Stimulated activated CD4-positive, alpha-beta T cell treated with anti-CD3 and anti-CD28 coated beads, Interleukin-12 subunit alpha, Interleukin-12 subunit beta, amount 100 ng/mL, for 48 hours (primary cell): ENCODE data around the gene NRXN3.

Experiments
- DNase-seq, 3 donors: peaks; one replicate each; pipeline ENCODE4 v3.0.0-alpha.2; 2020; ENCODE audit warnings: low read depth in 2 of 3, low spot score in 1 of 3

Gene NRXN3

GRCh38 chr14:79500489-79500888 is 1330.3 kb downstream of the NRXN3 start:
- no peak for DNase-seq

- no peak for DNase-seq
These were observed 1332.1 kb downstream of the NRXN3 start for GRCh38 chr14:79502136-79502750.

- DNase-seq, result no peak
These were observed 1332.6 kb downstream of the NRXN3 start for GRCh38 chr14:79502751-79503148.

DNA sequence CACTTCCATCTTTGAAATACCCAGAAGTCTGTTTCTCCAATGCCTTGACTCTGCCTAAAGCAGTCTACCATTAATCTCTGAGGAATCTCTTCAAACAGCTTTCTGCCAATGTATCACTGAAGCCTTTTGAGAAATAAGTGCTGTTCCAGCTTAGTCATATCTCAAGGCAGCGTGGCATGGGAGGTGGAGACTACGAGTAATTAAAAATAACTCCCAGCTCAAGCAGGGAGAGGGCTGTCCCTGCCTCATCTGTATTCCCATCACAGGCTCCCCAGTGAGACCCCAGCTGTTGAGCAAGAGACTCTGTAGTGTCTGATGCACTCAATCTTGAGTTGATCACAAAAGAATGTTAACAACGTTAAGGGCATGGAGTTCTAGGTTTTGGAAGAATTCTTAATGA is 1340.5 kb downstream of the NRXN3 start:
- no peak for DNase-seq

DNA sequence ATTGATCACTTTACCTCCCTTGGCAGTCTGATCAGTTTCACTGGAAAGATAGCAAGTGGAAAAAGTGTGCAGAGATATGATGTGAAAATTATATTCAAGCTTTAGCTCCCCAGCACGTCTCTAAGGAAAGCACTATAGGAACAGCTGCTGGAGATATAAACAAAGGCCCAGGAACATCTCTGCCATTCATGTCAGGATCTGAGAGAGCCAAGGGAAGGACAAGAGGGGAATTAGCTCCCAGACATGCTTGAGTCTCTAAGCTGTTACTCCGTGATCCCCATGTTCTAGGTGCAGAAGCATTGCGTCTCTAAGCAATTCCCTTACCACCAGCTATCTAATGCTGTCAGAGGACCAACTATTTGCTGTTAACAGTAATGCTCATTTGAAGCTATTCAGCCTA is 1341.0 kb downstream of the NRXN3 start:
- no peak for DNase-seq

DNA sequence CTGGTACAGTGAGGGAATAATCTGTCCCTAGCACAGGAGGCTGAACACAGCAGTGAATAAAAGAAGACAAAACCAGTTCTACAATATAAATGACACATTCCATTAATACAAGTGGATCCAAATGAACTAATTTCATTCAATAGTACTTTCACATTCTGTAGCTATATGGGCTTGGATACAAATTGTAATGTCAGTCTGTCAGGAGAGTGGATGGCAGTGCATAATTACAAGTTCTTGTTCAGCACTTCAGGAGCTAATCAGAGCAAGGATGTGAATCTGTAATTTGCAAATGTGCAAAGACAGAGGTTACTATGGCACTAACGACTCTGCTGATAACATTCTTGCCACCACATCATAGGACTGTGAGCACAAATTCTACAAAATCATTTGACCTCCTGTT is 1343.3 kb downstream of the NRXN3 start:
- DNase-seq, result no peak

DNA sequence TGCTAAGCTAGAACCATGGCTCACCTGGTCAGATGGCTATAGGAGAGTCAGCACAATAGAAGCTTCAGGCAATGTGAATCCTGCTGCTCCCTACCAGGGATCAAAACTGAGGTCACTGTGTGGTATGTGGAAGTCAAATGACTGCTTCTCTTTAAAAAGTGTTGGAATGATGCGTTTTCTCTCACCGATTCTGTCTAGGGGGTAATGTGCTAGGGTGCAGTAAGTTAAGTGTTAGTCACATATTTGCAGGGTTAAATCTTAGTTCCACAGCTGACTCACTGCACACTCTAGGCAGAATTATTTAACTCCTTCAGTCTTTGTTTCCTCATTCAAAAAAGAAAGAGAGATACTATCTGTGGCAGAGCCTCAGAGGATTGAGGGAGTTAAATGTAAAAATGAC is 1344.5 kb downstream of the NRXN3 start:
- DNase-seq, result no peak

DNA sequence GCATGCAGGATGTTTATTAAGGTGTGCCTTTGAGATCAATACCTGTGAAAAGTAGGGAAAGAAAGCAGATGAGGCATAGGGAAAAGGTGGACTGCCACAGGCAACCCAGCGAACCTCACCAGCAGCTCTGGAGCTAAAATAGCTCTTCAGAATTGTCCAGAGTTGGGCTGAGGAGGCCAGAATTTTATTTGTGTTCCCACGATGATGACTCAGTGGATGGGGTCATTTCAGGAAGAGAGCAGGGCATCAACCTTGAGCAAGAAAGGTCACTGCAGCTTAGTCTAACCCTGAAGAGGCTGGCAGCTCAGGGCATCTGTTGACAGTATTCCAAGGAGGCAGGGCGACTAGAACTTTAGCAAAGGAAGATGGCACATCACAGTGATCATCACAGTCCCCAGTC is 1345.0 kb downstream of the NRXN3 start:
- no peak for DNase-seq

DNA sequence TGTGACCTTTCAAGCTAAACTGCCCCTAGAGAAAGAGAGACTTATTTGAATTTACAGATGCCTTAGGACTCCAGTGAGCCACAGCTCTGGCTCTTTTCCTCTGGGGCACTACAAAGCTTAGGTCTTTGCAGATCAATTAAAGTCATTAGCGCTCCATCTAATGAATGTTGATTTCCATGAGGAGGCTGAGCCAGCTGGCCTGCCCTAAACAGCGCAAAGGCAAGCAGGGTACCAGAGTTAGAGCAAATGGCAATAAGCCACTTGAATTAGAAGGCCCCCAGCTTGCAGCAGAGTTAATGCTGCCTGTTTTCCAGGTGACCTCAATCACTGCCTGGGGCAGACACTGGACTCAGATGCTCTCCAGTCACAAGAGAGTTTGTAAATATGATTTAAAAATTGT is 1345.8 kb downstream of the NRXN3 start:
- no peak for DNase-seq

DNA sequence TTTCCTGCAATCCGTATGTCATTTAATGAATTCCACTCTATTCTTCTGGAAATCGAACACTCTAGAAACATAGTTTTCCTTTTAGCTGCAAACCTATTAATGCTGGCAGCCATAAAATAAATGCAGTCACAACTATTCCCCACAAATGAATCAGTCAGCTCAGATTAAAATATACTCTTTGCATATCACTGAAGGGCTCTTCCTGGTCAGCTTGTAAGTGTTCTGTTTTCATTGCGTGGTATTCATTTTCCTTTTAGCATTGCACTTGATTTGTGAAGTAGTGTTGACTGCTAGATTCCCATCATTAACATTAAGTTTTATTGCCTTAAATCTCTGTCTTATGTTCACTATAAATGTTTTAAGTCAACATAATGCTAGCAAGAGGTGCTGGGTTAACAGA is 1355.2 kb downstream of the NRXN3 start:
- DNase-seq, result no peak

DNA sequence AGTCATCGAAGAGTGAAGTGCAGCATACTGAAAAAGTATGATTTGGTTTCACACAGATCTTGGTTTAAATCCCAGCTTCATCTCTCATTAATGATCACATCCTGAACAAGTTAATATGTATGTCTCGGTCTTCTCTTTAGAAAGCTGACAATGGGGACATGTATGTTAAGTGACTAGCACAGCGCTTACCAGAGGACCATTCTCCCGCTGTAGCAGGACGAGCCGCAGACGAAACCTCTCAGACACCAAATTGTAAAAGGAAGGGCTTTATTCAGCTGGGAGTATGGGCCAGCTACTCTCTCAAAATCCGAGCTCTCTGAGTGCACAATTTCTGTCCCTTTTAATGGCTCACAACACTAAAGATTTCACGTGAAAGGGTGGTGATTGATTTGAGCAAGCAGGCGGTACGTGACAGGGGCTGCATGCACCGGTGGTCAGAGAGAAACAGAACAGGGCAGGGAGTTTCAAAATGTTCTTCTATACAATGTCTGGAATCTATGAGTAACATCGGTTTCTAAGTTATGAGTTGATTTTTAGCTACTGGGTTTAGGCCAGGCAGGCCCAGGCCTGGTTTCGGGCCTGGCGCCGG is 1358.7 kb downstream of the NRXN3 start:
- no peak for DNase-seq

GRCh38 chr14:79530555-79530954 is 1360.4 kb downstream of the NRXN3 start:
- DNase-seq, result no peak

GRCh38 chr14:79534703-79535353 is 1364.7 kb downstream of the NRXN3 start:
- DNase-seq, result no peak

GRCh38 chr14:79540394-79540793 is 1370.2 kb downstream of the NRXN3 start:
- DNase-seq, result no peak

- DNase-seq, result no peak
These were observed 1371.9 kb downstream of the NRXN3 start for GRCh38 chr14:79542121-79542520.

GRCh38 chr14:79543348-79543747 is 1373.2 kb downstream of the NRXN3 start:
- DNase-seq, result no peak

DNA sequence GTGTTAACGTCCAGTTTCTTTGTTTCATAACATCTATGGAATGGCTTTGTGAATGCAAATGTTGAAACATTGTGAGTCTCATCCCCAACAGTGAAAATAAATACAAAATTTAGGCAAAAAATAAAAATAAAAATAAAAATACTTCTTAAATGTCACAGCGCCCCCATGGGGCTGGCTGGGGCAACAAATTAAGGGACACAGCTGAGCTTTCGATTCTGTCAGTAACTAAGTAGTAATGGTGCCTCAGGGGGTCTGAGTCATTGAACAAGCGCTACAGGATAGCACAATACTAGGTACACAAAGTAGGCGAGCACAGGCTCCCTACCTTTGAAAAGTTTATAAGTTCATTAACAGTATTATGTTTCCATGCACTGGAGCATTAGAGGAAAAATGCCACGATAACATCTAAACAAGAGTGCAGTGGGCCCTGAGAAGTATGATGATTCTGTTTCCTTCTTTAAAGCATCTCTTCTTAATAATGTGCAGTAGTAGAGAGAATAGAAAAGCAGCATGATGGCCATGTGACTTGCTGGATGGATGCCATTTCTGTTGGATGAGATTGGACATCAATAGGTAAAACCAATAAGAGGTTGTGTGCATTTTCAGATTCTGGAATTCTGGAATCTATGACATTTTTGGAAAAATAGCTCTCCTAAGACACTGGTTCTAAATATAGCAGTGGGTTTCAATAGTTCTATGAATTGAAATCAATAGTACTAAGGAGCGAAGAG is 1374.0 kb downstream of the NRXN3 start:
- no peak for DNase-seq

DNA sequence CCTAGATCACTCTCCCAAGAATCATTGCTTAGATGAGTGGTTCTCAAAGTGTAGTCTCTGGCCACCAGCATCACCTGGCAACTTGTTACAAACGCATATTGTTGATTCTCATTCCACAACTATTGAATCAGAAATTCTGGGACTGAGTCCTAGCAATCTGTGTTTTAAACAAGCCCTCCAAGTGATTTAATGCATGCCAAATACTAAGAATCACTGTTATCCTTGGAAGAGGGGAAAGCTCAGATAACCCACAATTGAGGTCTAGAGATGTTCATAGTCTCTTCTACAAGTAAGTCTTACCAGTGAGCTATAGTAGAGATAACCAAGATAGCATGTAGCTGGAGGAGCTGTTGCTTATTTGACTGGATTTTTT is 1374.5 kb downstream of the NRXN3 start:
- no peak for DNase-seq

DNA sequence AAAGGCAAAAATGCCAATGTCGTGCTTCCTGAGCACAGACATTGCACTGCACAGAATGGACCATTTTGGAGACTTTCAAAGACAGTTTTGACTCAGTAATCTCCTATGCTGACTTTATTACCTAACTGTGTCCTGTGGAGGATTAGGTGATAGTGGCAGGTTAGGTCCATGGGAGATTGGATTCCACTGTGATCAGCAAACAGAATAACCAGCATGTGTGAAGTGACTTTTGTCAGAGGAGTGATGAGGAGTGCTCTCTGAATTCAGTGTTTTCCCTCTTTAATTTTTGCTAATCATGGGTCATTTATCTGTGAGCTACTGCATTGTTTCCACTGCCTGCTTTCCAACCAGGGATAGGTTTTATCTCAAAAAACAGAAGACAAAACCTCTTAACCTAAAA is 1378.7 kb downstream of the NRXN3 start:
- no peak for DNase-seq

GRCh38 chr14:79549515-79549914 is 1379.3 kb downstream of the NRXN3 start:
- no peak for DNase-seq

- DNase-seq, result no peak
These were observed 1381.3 kb downstream of the NRXN3 start for GRCh38 chr14:79551523-79551922.

- no peak for DNase-seq
These were observed 1382.6 kb downstream of the NRXN3 start for GRCh38 chr14:79552778-79553177.
